ENCODE measurements around the gene PXDN.
A peak's percentile ranks its signal among the peaks of the same experiment; 100 is the strongest.
"Not testable (repeated sequence)": the region's sequence is repeated elsewhere in the genome, so short reads cannot be mapped to it uniquely, and the experiment has no call there.

The PXDN gene

DNA sequence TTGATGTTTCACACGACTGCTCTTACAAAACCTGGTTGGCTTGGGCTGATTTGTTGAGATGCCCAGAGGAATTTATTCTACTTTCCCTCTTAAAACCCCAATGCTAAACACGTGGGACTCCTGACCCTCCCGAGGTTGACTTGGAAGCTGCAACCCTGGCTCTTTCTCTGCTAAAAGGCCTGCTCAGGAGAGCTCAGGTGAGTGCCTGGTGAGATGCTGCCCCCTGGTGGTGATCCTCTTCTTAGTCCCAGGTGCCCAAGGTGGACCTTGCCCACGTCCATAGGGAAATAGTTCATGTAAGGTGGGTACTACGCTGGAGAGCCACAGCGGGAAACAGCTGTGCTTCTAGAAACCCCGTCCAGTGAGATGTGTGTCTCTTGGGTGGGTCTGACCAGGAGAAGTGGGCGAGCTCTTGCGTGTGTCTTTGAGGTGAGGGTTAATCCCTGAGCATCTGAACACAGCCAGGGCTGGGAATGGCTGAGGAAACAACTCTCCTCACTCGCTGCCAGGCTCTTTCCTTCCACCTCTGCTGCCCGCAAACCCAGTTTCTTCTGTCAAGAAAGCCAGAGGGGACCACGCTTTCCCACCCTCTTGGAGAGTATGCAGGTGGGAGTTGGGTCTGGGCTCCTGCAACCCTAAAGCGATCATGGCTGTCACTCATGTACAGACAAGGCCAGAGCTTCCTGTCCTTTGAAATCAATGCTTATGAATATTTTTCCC is 25.5 kb upstream of the PXDN start:
- TF ChIP-seq CTCF (IDR thresholded peaks at IDR 0.05; ENCODE audit: low read depth, low read length) = peak; percentile 86
- in situ Hi-C loops (cut with HindIII; ENCODE audit: low sequenced_read_pairs) = no loop called here
- no peak overlapping the region for H3K4me3 ChIP-seq (ENCODE audit: low read depth, low read length)
- peak; percentile 62 for DNase-seq (ENCODE audit: low read depth, low spot score)

DNA sequence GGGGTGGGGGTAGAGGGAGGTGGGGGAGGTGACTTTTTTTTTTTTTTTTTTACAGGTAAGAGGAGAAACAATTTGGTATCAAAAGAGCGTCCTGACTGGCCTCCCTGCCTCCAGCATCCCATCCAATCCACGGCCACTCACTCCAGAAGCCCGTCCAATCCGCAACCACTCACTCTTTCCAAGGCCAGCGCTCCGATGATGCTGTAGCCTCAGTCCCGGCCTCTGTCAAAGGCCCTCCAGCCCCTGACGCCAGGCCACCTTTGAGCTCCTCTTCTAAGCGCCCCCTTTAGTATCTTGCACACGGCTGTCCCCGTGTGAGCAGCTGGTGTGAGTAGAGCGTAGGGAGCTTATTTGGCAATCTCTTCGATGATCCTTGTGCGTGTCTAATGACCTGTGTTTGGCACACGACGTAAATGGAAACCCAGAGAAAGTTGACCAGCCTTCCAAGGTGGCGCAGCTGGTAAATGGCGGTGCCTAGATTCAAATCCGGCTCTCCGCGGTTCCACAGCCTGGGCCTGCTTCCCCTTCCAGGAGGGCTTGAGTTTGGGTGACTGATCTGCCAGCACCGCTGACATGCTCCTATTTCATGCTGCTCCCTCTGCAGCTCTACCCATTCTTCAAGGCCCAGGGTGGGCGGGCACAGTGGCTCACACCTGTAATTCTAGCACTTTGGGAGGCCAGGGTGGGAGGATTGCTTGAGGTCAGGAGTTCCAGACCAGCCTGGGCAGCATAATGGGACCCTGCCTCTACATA is 23.8 kb upstream of the PXDN start:
- H3K4me3 ChIP-seq (ENCODE audit: low read depth, low read length) = no peak overlapping the region
- no peak for TF ChIP-seq CTCF (IDR thresholded peaks at IDR 0.05; ENCODE audit: low read depth, low read length)
- in situ Hi-C loops (cut with HindIII; ENCODE audit: low sequenced_read_pairs) = no loop called here
- DNase-seq (ENCODE audit: low read depth, low spot score) = no peak

DNA sequence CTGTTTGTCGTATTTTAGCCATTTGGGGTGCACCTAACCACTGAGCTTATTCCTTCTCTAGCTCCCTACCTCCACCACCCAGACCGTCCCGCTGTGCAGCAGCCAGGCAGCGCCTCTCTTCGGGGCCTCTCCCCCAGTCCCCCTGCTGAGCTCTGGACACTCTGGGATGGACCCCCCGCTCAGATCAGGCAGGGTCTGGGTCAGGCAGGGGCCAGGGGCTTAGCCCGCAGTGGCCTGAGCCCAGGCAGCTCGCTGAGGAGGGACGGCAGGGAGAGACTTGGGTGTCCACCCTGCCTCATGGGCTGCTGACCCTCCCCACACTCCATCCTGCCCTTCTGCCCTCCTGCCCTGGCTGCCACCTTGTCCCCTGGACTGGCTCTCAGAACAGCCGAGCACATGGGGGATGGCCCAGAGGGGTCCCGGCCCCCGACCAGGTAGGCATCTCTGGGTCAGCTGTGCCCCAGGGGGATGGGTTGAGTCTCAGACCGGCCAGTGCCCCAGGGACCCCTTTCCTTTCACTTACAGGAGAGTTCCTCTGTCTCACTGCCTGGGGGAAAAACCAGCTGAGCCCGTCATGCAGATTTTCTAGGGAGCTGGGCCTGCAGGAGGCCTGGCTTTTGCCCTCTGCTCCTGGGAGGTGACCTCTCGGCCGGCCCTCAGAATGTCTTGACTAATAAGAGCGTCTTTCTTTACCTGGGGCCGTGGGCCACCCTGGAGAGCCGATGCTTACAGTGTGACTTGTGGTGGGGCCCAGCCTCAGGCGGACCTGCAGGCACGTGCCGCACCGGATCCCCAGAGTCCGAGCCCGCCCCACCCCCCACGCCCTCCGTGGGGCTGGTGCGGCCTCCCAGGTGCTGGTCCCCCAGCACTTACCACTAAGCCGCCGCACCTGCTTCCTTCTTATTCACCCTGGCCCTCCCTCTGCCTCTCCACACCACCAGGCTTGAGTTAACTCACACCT is 22.8 kb upstream of the PXDN start:
- in situ Hi-C loops (cut with HindIII; ENCODE audit: low sequenced_read_pairs) = no loop called here
- no peak overlapping the region for H3K4me3 ChIP-seq (ENCODE audit: low read depth, low read length)
- no peak for TF ChIP-seq CTCF (IDR thresholded peaks at IDR 0.05; ENCODE audit: low read depth, low read length)
- DNase-seq (ENCODE audit: low read depth, low spot score) = no peak

- DNase-seq (ENCODE audit: low read depth, low spot score) = no peak
- no peak for TF ChIP-seq CTCF (IDR thresholded peaks at IDR 0.05; ENCODE audit: low read depth, low read length)
- in situ Hi-C loops (cut with HindIII; ENCODE audit: low sequenced_read_pairs) = no loop called here
- H3K4me3 ChIP-seq (ENCODE audit: low read depth, low read length) = no peak overlapping the region
Measured at GRCh38 chr2:1766425-1766824, 22.1 kb upstream of the PXDN start.

DNA sequence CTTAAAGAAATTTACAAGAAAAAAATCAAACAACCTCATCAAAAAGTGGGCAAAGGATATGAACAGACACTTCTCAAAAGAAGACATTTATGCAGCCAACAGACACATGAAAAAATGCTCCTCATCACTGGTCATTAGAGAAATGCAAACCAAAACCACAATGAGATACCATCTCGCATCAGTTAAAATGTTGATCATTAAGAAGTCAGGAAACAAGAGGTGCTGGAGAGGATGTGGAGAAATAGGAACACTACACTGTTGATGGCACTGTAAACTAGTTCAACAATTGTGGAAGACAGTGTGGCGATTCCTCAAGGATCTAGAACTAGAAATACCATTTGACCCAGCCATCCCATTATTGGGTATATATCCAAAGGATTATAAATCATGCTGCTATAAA is 20.9 kb upstream of the PXDN start:
- H3K4me3 ChIP-seq (ENCODE audit: low read depth, low read length); in situ Hi-C loops (cut with HindIII; ENCODE audit: low sequenced_read_pairs); DNase-seq (ENCODE audit: low read depth, low spot score): not testable (repeated sequence)

- TF ChIP-seq CTCF (IDR thresholded peaks at IDR 0.05; ENCODE audit: low read depth, low read length) = no peak
- DNase-seq (ENCODE audit: low read depth, low spot score) = no peak
- no peak overlapping the region for H3K4me3 ChIP-seq (ENCODE audit: low read depth, low read length)
- in situ Hi-C loops (cut with HindIII; ENCODE audit: low sequenced_read_pairs) = no loop called here
Measured at GRCh38 chr2:1759611-1759930, 15.3 kb upstream of the PXDN start.
